Astrocyte of the spinal cord (primary cell): ENCODE data around the gene OSBPL9.

Source experiments
- DNase-seq: peaks from one replicate; pipeline ENCODE4 v3.0.0; 2011; ENCODE audit warnings: low read depth, low spot score
- H3K4me3 ChIP-seq: 2 replicates; pipeline ENCODE4 v1.5.1; 2011; ENCODE audit warnings: low read depth, mild to moderate bottlenecking, low read length, moderate library complexity
- CTCF ChIP-seq: IDR thresholded peaks from 2 replicates; pipeline ENCODE4 v1.5.1; 2012; ENCODE audit warnings: low read depth, mild to moderate bottlenecking, low read length, inconsistent platforms
- in situ Hi-C: cut with HindIII; loops from 2 replicates; pipeline ENCODE4 v1.10.0; 2017; ENCODE audit warnings: low sequenced_read_pairs

The OSBPL9 gene

GRCh38 chr1:51664421-51665240 lies 47.7 kb downstream of the OSBPL9 start:
- H3K4me3 ChIP-seq = no peak overlapping the region
- TF ChIP-seq CTCF = no peak
- in situ Hi-C loops = no loop called here
- DNase-seq = peak; percentile 63

- TF ChIP-seq CTCF = no peak
- in situ Hi-C loops = no loop called here
- peak; percentile 76 for DNase-seq
- H3K4me3 ChIP-seq = no peak overlapping the region
These were observed 49.6 kb downstream of the OSBPL9 start for GRCh38 chr1:51666478-51666877.

GRCh38 chr1:51667561-51667960 lies 50.7 kb downstream of the OSBPL9 start:
- in situ Hi-C loops = no loop called here
- TF ChIP-seq CTCF = no peak

GRCh38 chr1:51669272-51669671 lies 52.4 kb downstream of the OSBPL9 start:
- DNase-seq = no peak
- H3K4me3 ChIP-seq = no peak overlapping the region
- TF ChIP-seq CTCF = no peak
- in situ Hi-C loops = no loop called here

More at GRCh38 chr1:51667561-51667960, 50.7 kb downstream of the OSBPL9 start:
- DNase-seq = no peak
- H3K4me3 ChIP-seq = no peak overlapping the region

- TF ChIP-seq CTCF = no peak
- in situ Hi-C loops = no loop called here
- no peak for DNase-seq
- H3K4me3 ChIP-seq = no peak overlapping the region
These were observed 52.9 kb downstream of the OSBPL9 start for GRCh38 chr1:51669816-51670215.

GRCh38 chr1:51671527-51672325 lies 54.8 kb downstream of the OSBPL9 start:
- TF ChIP-seq CTCF = no peak
- no peak overlapping the region for H3K4me3 ChIP-seq
- in situ Hi-C loops = no loop called here
- peak; percentile 85 for DNase-seq
